HUES64 (cell line): Measurements from ENCODE around the gene RWDD3.

Source experiments
- H3K27ac ChIP-seq: 2 replicates; pipeline ENCODE4 v1.7.0; 2013; ENCODE audit warnings: low read depth, low read length, inconsistent platforms
- H3K27me3 ChIP-seq: 2 replicates; pipeline ENCODE4 v1.6.1; 2013; ENCODE audit warnings: mild to moderate bottlenecking, low read length; ENCODE audit not compliant: insufficient read depth
- H3K36me3 ChIP-seq: 2 replicates; pipeline ENCODE4 v1.6.1; 2013; ENCODE audit warnings: mild to moderate bottlenecking, low read length; ENCODE audit not compliant: insufficient read depth
- H3K4me1 ChIP-seq: 2 replicates; pipeline ENCODE4 v1.6.1; 2013; ENCODE audit warnings: mild to moderate bottlenecking, low read length, moderate library complexity; ENCODE audit not compliant: insufficient read depth
- H3K4me3 ChIP-seq: 2 replicates; pipeline ENCODE4 v1.5.1; 2013; ENCODE audit warnings: mild to moderate bottlenecking, low read length, moderate library complexity
- H3K9ac ChIP-seq: 2 replicates; pipeline ENCODE4 v1.6.1; 2013; ENCODE audit warnings: mild to moderate bottlenecking, low read depth, low read length
- H3K9me3 ChIP-seq: 2 replicates; pipeline ENCODE4 v1.6.1; 2013; ENCODE audit warnings: low read depth, low read length; ENCODE audit not compliant: insufficient read depth
- WGBS: fragments of 150-250, 120-280 bp; methylation state at CpG from one replicate; pipeline ENCODE4 v1.1.7; 2013; ENCODE audit warnings: missing lambda C conversion rate; 5-methylcytosine and 5-hydroxymethylcytosine counted together

RWDD3 gene

GRCh38 chr1:95230256-95230655, 3.8 kb upstream of the RWDD3 start:
- Histone ChIP-seq H3K9me3 (no peaks in the 10 kb centered on the region), H3K27ac (no peak overlapping the region), H3K4me3 (no peak overlapping the region), H3K9ac (no peak overlapping the region), H3K36me3 (no peaks in the 10 kb centered on the region), H3K27me3 (peaks cover 7% of the 10 kb centered on the region), H3K4me1 (0 out of 2 replicates have a peak, but pooled peaks cover 8% of the 10 kb centered on the region)
- WGBS = 92% methylated on average over 1 of the region's 2 CpGs

- WGBS = 94% methylated on average over 2 of the region's 3 CpGs
- 0 out of 2 replicates have a peak, but pooled peaks cover 8% of the 10 kb centered on the region for H3K4me1 ChIP-seq
- H3K27me3 ChIP-seq = peaks cover 7% of the 10 kb centered on the region
- no peak overlapping the region for H3K9ac ChIP-seq
- no peak overlapping the region for H3K4me3 ChIP-seq
- H3K27ac ChIP-seq = no peak overlapping the region
- H3K9me3 ChIP-seq = no peaks in the 10 kb centered on the region
- no peaks in the 10 kb centered on the region for H3K36me3 ChIP-seq
These were observed 3.2 kb upstream of the RWDD3 start for GRCh38 chr1:95230768-95231191.

- peak overlapping the region; percentile 94 for H3K4me3 ChIP-seq
- WGBS = 78% methylated on average over 7 of the region's 8 CpGs
- peaks cover 19% of the 10 kb centered on the region; the same call in 1 of the 2 replicates for H3K4me1 ChIP-seq
- H3K9me3 ChIP-seq = no peaks in the 10 kb centered on the region
- 0 out of 2 replicates have a peak overlapping the region, but pooled peaks have one; percentile 71 for H3K9ac ChIP-seq
- H3K27me3 ChIP-seq = peaks cover 7% of the 10 kb centered on the region
- H3K36me3 ChIP-seq = no peaks in the 10 kb centered on the region
- H3K27ac ChIP-seq = no peak overlapping the region; the same call in 1 of the 2 replicates
These were observed 1.2 kb upstream of the RWDD3 start for GRCh38 chr1:95232646-95233318.

- peaks cover 7% of the 10 kb centered on the region for H3K27me3 ChIP-seq
- H3K9ac ChIP-seq = peak overlapping the region; percentile 71
- H3K4me1 ChIP-seq = peaks cover 19% of the 10 kb centered on the region; the same call in 1 of the 2 replicates
- H3K9me3 ChIP-seq = no peaks in the 10 kb centered on the region
- 27% methylated on average over 14 of the region's 14 CpGs for WGBS
- peak overlapping the region; percentile 94 for H3K4me3 ChIP-seq
- H3K27ac ChIP-seq = peak overlapping the region; percentile 79; the same call in 1 of the 2 replicates
- no peaks in the 10 kb centered on the region for H3K36me3 ChIP-seq
These were observed 682 bp upstream of the RWDD3 start for GRCh38 chr1:95233319-95233736.

GRCh38 chr1:95236784-95237575, 3.0 kb downstream of the RWDD3 start:
- no peak overlapping the region for H3K27ac ChIP-seq
- peaks cover 7% of the 10 kb centered on the region for H3K27me3 ChIP-seq
- peaks cover 19% of the 10 kb centered on the region; the same call in 1 of the 2 replicates for H3K4me1 ChIP-seq
- no peak overlapping the region for H3K9ac ChIP-seq
- peaks cover 28% of the 10 kb centered on the region for H3K36me3 ChIP-seq
- H3K4me3 ChIP-seq = no peak overlapping the region
- H3K9me3 ChIP-seq = peaks cover 10% of the 10 kb centered on the region
- WGBS = 93% methylated on average over 1 of the region's 2 CpGs

- no peaks in the 10 kb centered on the region for H3K27me3 ChIP-seq
- H3K9ac ChIP-seq = no peak overlapping the region
- 84% methylated on average over 4 of the region's 4 CpGs for WGBS
- H3K9me3 ChIP-seq = peaks cover 10% of the 10 kb centered on the region
- H3K27ac ChIP-seq = no peak overlapping the region
- H3K4me3 ChIP-seq = no peak overlapping the region
- peaks cover 11% of the 10 kb centered on the region; the same call in 1 of the 2 replicates for H3K4me1 ChIP-seq
- H3K36me3 ChIP-seq = peaks cover 36% of the 10 kb centered on the region
These were observed 4.1 kb downstream of the RWDD3 start for GRCh38 chr1:95237981-95238703.

GRCh38 chr1:95245029-95245428, 11.0 kb downstream of the RWDD3 start:
- no peaks in the 10 kb centered on the region for H3K27me3 ChIP-seq
- no peak overlapping the region for H3K27ac ChIP-seq
- H3K4me1 ChIP-seq = peaks cover 7% of the 10 kb centered on the region
- WGBS = 100% methylated on average over 1 of the region's 1 CpG
- H3K9me3 ChIP-seq = peaks cover 10% of the 10 kb centered on the region
- H3K4me3 ChIP-seq = no peak overlapping the region
- H3K9ac ChIP-seq = no peak overlapping the region
- H3K36me3 ChIP-seq = peaks cover 49% of the 10 kb centered on the region

- WGBS = 83% methylated on average over 3 of the region's 3 CpGs
- peaks cover 35% of the 10 kb centered on the region for H3K36me3 ChIP-seq
- no peak overlapping the region for H3K27ac ChIP-seq
These were observed 12.5 kb downstream of the RWDD3 start for GRCh38 chr1:95246511-95246910.

GRCh38 chr1:95247607-95248006, 13.6 kb downstream of the RWDD3 start:
- H3K36me3 ChIP-seq = peaks cover 26% of the 10 kb centered on the region
- peaks cover 7% of the 10 kb centered on the region for H3K4me1 ChIP-seq
- H3K9ac ChIP-seq = no peak overlapping the region
- no peak overlapping the region for H3K27ac ChIP-seq
- WGBS = 100% methylated on average over 2 of the region's 3 CpGs
- no peak overlapping the region for H3K4me3 ChIP-seq
- H3K27me3 ChIP-seq = no peaks in the 10 kb centered on the region
- no peaks in the 10 kb centered on the region for H3K9me3 ChIP-seq

More at GRCh38 chr1:95246511-95246910, 12.5 kb downstream of the RWDD3 start:
- no peak overlapping the region for H3K4me3 ChIP-seq
- peaks cover 7% of the 10 kb centered on the region for H3K4me1 ChIP-seq
- peak overlapping the region; percentile 14; the same call in 1 of the 2 replicates for H3K9ac ChIP-seq
- peaks cover 3% of the 10 kb centered on the region; the same call in 1 of the 2 replicates for H3K9me3 ChIP-seq
- H3K27me3 ChIP-seq = no peaks in the 10 kb centered on the region

- 97% methylated on average over 1 of the region's 1 CpG for WGBS
- H3K36me3 ChIP-seq = peaks cover 10% of the 10 kb centered on the region
These were observed 15.9 kb downstream of the RWDD3 start for GRCh38 chr1:95249916-95250315.

More at GRCh38 chr1:95249916-95250315, 15.9 kb downstream of the RWDD3 start:
- H3K4me1 ChIP-seq = peaks cover 7% of the 10 kb centered on the region
- H3K27me3 ChIP-seq = no peaks in the 10 kb centered on the region
- H3K27ac ChIP-seq = no peak overlapping the region
- no peaks in the 10 kb centered on the region for H3K9me3 ChIP-seq
- no peak overlapping the region for H3K9ac ChIP-seq
- H3K4me3 ChIP-seq = no peak overlapping the region
